Activated CD4-positive, alpha-beta T cell treated with anti-CD3 and anti-CD28 coated beads for 48 hours (primary cell): ENCODE data around the gene FAM117B.

Experiments
- DNase-seq: peaks from one replicate; pipeline ENCODE4 v3.0.0-alpha.2; 2020

FAM117B gene

GRCh38 chr2:202634556-202635427 is at the start of gene FAM117B:
TSS of gene FAM117B (plus strand) at chr2:202634969. CDS start at chr2:202635188, 219 bp downstream.
- peak; percentile 99 for DNase-seq

GRCh38 chr2:202588647-202589581 is 45.9 kb upstream of the FAM117B start:
- DNase-seq, result peak; percentile 77

- no peak for DNase-seq
These were observed 45.2 kb upstream of the FAM117B start for GRCh38 chr2:202589582-202589949.

- DNase-seq, result no peak
These were observed 42.2 kb upstream of the FAM117B start for GRCh38 chr2:202592566-202592965.

GRCh38 chr2:202599105-202599504 is 35.7 kb upstream of the FAM117B start:
- DNase-seq, result no peak

GRCh38 chr2:202599911-202600310 is 34.9 kb upstream of the FAM117B start:
- DNase-seq, result no peak

- no peak for DNase-seq
These were observed 30.1 kb upstream of the FAM117B start for GRCh38 chr2:202604699-202605098.

- DNase-seq, result no peak
These were observed 29.6 kb upstream of the FAM117B start for GRCh38 chr2:202605174-202605573.

GRCh38 chr2:202608142-202608852 is 26.5 kb upstream of the FAM117B start:
- no peak for DNase-seq

- DNase-seq, result peak; percentile 29
These were observed 25.2 kb upstream of the FAM117B start for GRCh38 chr2:202609381-202610145.

- DNase-seq, result no peak
These were observed 24.4 kb upstream of the FAM117B start for GRCh38 chr2:202610380-202610779.

DNA sequence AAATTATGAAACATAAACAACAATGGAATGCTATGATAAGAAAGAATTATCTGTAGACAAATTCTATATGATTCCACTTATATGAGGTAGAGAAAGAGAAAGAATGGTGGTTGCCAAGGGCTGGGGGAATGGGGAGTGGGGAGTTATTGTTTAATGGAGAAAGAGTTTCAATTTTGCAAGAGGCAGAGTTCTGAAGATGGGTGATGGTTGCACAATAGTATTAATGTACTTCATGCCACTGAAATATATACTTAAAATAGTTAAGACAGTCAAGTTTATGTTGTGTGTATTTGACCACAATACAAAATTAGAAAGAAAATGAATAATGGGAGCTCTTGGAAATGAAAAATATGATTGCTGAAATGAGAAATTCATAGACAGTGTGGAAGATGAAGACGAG is 22.6 kb upstream of the FAM117B start:
- DNase-seq, result no peak

- no peak for DNase-seq
These were observed 21.3 kb upstream of the FAM117B start for GRCh38 chr2:202613479-202613878.

DNA sequence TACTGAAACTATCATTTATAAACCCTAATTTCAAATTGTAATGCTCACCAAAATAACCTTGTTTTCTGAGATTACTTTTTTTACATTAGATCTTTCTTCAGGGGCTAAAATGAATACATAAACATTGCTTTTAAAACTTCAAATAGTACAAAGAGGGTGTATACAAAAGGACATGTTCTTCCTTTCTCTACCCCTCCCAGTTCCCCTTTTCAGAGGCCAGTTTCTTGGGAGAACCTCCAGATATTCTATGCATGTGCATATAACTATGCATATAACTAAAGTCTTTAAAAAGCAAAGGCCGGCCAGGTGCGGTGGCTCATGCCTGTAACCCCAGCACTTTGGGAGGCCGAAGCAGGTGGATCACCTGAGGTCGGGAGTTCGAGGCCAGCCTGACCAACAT is 10.6 kb upstream of the FAM117B start:
- no peak for DNase-seq

GRCh38 chr2:202627042-202627441 is 7.7 kb upstream of the FAM117B start:
- no peak for DNase-seq

- DNase-seq, result no peak
These were observed 6.0 kb upstream of the FAM117B start for GRCh38 chr2:202628646-202629198.

- DNase-seq, result no peak
These were observed 2.0 kb upstream of the FAM117B start for GRCh38 chr2:202632682-202633290.

GRCh38 chr2:202633470-202633869 is 1.3 kb upstream of the FAM117B start:
- no peak for DNase-seq

- DNase-seq, result peak; percentile 89
These were observed 851 bp downstream of the FAM117B start for GRCh38 chr2:202635428-202636212.

GRCh38 chr2:202636213-202636513 is 1.4 kb downstream of the FAM117B start:
- DNase-seq, result no peak

DNA sequence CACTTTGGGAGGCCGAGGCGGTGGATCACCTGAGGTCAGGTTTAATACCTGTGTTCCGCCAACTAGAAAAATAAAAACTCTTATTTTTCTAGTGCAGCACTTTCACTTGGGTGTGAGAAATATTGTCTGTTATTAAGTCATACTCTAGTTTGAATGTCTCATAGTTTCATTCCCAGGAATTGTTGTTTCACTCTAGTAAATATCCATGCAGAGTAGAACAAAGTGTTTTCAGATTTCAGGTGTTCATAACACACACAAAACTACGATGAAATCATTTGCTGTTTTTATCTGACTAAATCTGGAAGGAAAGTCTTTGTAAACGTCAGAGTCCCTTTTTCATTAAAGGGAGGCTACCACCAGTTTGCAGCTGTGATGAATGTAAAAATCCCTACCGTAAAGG is 4.0 kb downstream of the FAM117B start:
- DNase-seq, result peak; percentile 22
